ENCODE data around the gene TCTN1. TPM values are rescaled to one million over a fixed set of nuclear protein-coding genes. Genes with fewer than 3 reads are reported as not detected.
A peak's percentile ranks its signal among the peaks of the same experiment; 100 is the strongest.

The TCTN1 gene
- total and polyA plus RNA-seq, 4 donors: 19.3 to 47.1 (median 30.7) TPM

- ATAC-seq (ENCODE audit: low FRiP score): peak; percentile 19
- DNase-seq: no peak
- Histone ChIP-seq H3K36me3 (ENCODE audit: control insufficient read depth in 1 of 2, insufficient read depth in 2 of 2, low read length in 1 of 2) (peaks cover 0 to 3% of the 10 kb centered on the region in 2 donors), H3K4me3 (ENCODE audit: low read length in 2 of 2) (no peak overlapping the region), H3K27me3 (ENCODE audit: control insufficient read depth in 1 of 2, insufficient read depth in 2 of 2, low read length in 1 of 2) (no peaks in the 10 kb centered on the region), H3K4me1 (ENCODE audit: control insufficient read depth in 1 of 2, insufficient read depth in 2 of 2, low read length in 2 of 2) (no peaks in the 10 kb centered on the region), H3K27ac (ENCODE audit: low read depth in 1 of 2, low read length in 2 of 2) (no peak overlapping the region), H3K9me3 (ENCODE audit: control insufficient read depth, low read length) (no peaks in the 10 kb centered on the region)
- intact Hi-C loops (cut with DNase I): no loop called here
- WGBS, 2 donors: 78 to 79% methylated on average over 5 of the region's 5 CpGs
Measured at GRCh38 chr12:110677206-110677911, 63.4 kb downstream of the TCTN1 start.

GRCh38 chr12:110677982-110678381 is 64.1 kb downstream of the TCTN1 start:
- ATAC-seq (ENCODE audit: low FRiP score): no peak
- H3K4me3 ChIP-seq (ENCODE audit: low read length in 2 of 2): no peak overlapping the region
- 94 to 97% methylated on average over 4 of the region's 4 CpGs for WGBS, 2 donors

GRCh38 chr12:110679201-110679600 is 65.3 kb downstream of the TCTN1 start:
- Histone ChIP-seq H3K27me3 (ENCODE audit: control insufficient read depth in 1 of 2, insufficient read depth in 2 of 2, low read length in 1 of 2) (no peaks in the 10 kb centered on the region), H3K27ac (ENCODE audit: low read depth in 1 of 2, low read length in 2 of 2) (no peak overlapping the region), H3K4me3 (ENCODE audit: low read length in 2 of 2) (no peak overlapping the region), H3K4me1 (ENCODE audit: control insufficient read depth in 1 of 2, insufficient read depth in 2 of 2, low read length in 2 of 2) (no peaks in the 10 kb centered on the region), H3K36me3 (ENCODE audit: control insufficient read depth in 1 of 2, insufficient read depth in 2 of 2, low read length in 1 of 2) (peaks cover 0 to 3% of the 10 kb centered on the region in 2 donors), H3K9me3 (ENCODE audit: control insufficient read depth, low read length) (no peaks in the 10 kb centered on the region)
- intact Hi-C loops (cut with DNase I): no loop called here
- WGBS, 2 donors: 95 to 97% methylated on average over 12 of the region's 12 CpGs
- ATAC-seq (ENCODE audit: low FRiP score) (no peak), DNase-seq (no peak)

More at GRCh38 chr12:110677982-110678381, 64.1 kb downstream of the TCTN1 start:
- Histone ChIP-seq H3K27ac (ENCODE audit: low read depth in 1 of 2, low read length in 2 of 2) (no peak overlapping the region), H3K9me3 (ENCODE audit: control insufficient read depth, low read length) (no peaks in the 10 kb centered on the region), H3K4me1 (ENCODE audit: control insufficient read depth in 1 of 2, insufficient read depth in 2 of 2, low read length in 2 of 2) (no peaks in the 10 kb centered on the region), H3K27me3 (ENCODE audit: control insufficient read depth in 1 of 2, insufficient read depth in 2 of 2, low read length in 1 of 2) (no peaks in the 10 kb centered on the region), H3K36me3 (ENCODE audit: control insufficient read depth in 1 of 2, insufficient read depth in 2 of 2, low read length in 1 of 2) (peaks cover 0 to 3% of the 10 kb centered on the region in 2 donors)
- intact Hi-C loops (cut with DNase I): no loop called here
- no peak for DNase-seq

- no peaks in the 10 kb centered on the region for H3K9me3 ChIP-seq (ENCODE audit: control insufficient read depth, low read length)
- no peaks in the 10 kb centered on the region for H3K27me3 ChIP-seq (ENCODE audit: control insufficient read depth in 1 of 2, insufficient read depth in 2 of 2, low read length in 1 of 2)
- no peak overlapping the region for H3K27ac ChIP-seq (ENCODE audit: low read depth in 1 of 2, low read length in 2 of 2)
- intact Hi-C loops (cut with DNase I): no loop called here
- 81 to 88% methylated on average over 1 of the region's 1 CpG for WGBS, 2 donors
- H3K36me3 ChIP-seq (ENCODE audit: control insufficient read depth in 1 of 2, insufficient read depth in 2 of 2, low read length in 1 of 2): peaks cover 0 to 3% of the 10 kb centered on the region in 2 donors
- ATAC-seq (ENCODE audit: low FRiP score) (no peak), DNase-seq (no peak)
- H3K4me1 ChIP-seq (ENCODE audit: control insufficient read depth in 1 of 2, insufficient read depth in 2 of 2, low read length in 2 of 2): no peaks in the 10 kb centered on the region
- no peak overlapping the region for H3K4me3 ChIP-seq (ENCODE audit: low read length in 2 of 2)
Measured at GRCh38 chr12:110680032-110680431, 66.1 kb downstream of the TCTN1 start.

GRCh38 chr12:110683888-110684287 is 70.0 kb downstream of the TCTN1 start:
- H3K27me3 ChIP-seq (ENCODE audit: control insufficient read depth in 1 of 2, insufficient read depth in 2 of 2, low read length in 1 of 2): no peaks in the 10 kb centered on the region
- no peak overlapping the region for H3K27ac ChIP-seq (ENCODE audit: low read depth in 1 of 2, low read length in 2 of 2)
- intact Hi-C loops (cut with DNase I): no loop called here
- ATAC-seq (ENCODE audit: low FRiP score) (no peak), DNase-seq (no peak)
- H3K4me3 ChIP-seq (ENCODE audit: low read length in 2 of 2): no peak overlapping the region
- H3K9me3 ChIP-seq (ENCODE audit: control insufficient read depth, low read length): peaks cover 2% of the 10 kb centered on the region
- peaks cover 0 to 3% of the 10 kb centered on the region in 2 donors for H3K36me3 ChIP-seq (ENCODE audit: control insufficient read depth in 1 of 2, insufficient read depth in 2 of 2, low read length in 1 of 2)
- no peaks in the 10 kb centered on the region for H3K4me1 ChIP-seq (ENCODE audit: control insufficient read depth in 1 of 2, insufficient read depth in 2 of 2, low read length in 2 of 2)
- WGBS, 2 donors: 97 to 100% methylated on average over 2 of the region's 2 CpGs

GRCh38 chr12:110684312-110684836 is 70.4 kb downstream of the TCTN1 start:
- H3K4me1 ChIP-seq (ENCODE audit: control insufficient read depth in 1 of 2, insufficient read depth in 2 of 2, low read length in 2 of 2): no peaks in the 10 kb centered on the region
- peaks cover 0 to 3% of the 10 kb centered on the region in 2 donors for H3K36me3 ChIP-seq (ENCODE audit: control insufficient read depth in 1 of 2, insufficient read depth in 2 of 2, low read length in 1 of 2)
- no peak overlapping the region for H3K27ac ChIP-seq (ENCODE audit: low read depth in 1 of 2, low read length in 2 of 2)
- ATAC-seq (ENCODE audit: low FRiP score) (no peak), DNase-seq (no peak)
- no peak overlapping the region for H3K4me3 ChIP-seq (ENCODE audit: low read length in 2 of 2)
- 81 to 85% methylated on average over 7 of the region's 7 CpGs for WGBS, 2 donors
- intact Hi-C loops (cut with DNase I): no loop called here
- peaks cover 2% of the 10 kb centered on the region for H3K9me3 ChIP-seq (ENCODE audit: control insufficient read depth, low read length)
- H3K27me3 ChIP-seq (ENCODE audit: control insufficient read depth in 1 of 2, insufficient read depth in 2 of 2, low read length in 1 of 2): no peaks in the 10 kb centered on the region

GRCh38 chr12:110686294-110686903 is 72.5 kb downstream of the TCTN1 start:
- WGBS, 2 donors: 95 to 99% methylated on average over 3 of the region's 3 CpGs
- Histone ChIP-seq H3K9me3 (ENCODE audit: control insufficient read depth, low read length) (peaks cover 2% of the 10 kb centered on the region), H3K4me1 (ENCODE audit: control insufficient read depth in 1 of 2, insufficient read depth in 2 of 2, low read length in 2 of 2) (no peaks in the 10 kb centered on the region), H3K27me3 (ENCODE audit: control insufficient read depth in 1 of 2, insufficient read depth in 2 of 2, low read length in 1 of 2) (no peaks in the 10 kb centered on the region), H3K36me3 (ENCODE audit: control insufficient read depth in 1 of 2, insufficient read depth in 2 of 2, low read length in 1 of 2) (peaks cover 0 to 3% of the 10 kb centered on the region in 2 donors), H3K4me3 (ENCODE audit: low read length in 2 of 2) (no peak overlapping the region), H3K27ac (ENCODE audit: low read depth in 1 of 2, low read length in 2 of 2) (no peak overlapping the region)
- ATAC-seq (ENCODE audit: low FRiP score) (no peak), DNase-seq (no peak)
- intact Hi-C loops (cut with DNase I): no loop called here

- Histone ChIP-seq H3K9me3 (ENCODE audit: control insufficient read depth, low read length) (peaks cover 2% of the 10 kb centered on the region), H3K4me3 (ENCODE audit: low read length in 2 of 2) (no peak overlapping the region), H3K4me1 (ENCODE audit: control insufficient read depth in 1 of 2, insufficient read depth in 2 of 2, low read length in 2 of 2) (no peaks in the 10 kb centered on the region), H3K27ac (ENCODE audit: low read depth in 1 of 2, low read length in 2 of 2) (no peak overlapping the region), H3K36me3 (ENCODE audit: control insufficient read depth in 1 of 2, insufficient read depth in 2 of 2, low read length in 1 of 2) (no peaks in the 10 kb centered on the region), H3K27me3 (ENCODE audit: control insufficient read depth in 1 of 2, insufficient read depth in 2 of 2, low read length in 1 of 2) (no peaks in the 10 kb centered on the region)
- intact Hi-C loops (cut with DNase I): no loop called here
- WGBS, 2 donors: 94 to 97% methylated on average over 15 of the region's 15 CpGs
- DNase-seq (no peak), ATAC-seq (ENCODE audit: low FRiP score) (no peak)
Measured at GRCh38 chr12:110687396-110688169, 73.7 kb downstream of the TCTN1 start.

All from aorta (tissue), 5 donors.